ENCODE results near the gene COQ5. TPM values are rescaled to one million over a fixed set of nuclear protein-coding genes. Genes with fewer than 3 reads are reported as not detected.

COQ5 gene
- polyA plus RNA-seq, 1 donor from 2014 or later, result 91.6 TPM

DNA sequence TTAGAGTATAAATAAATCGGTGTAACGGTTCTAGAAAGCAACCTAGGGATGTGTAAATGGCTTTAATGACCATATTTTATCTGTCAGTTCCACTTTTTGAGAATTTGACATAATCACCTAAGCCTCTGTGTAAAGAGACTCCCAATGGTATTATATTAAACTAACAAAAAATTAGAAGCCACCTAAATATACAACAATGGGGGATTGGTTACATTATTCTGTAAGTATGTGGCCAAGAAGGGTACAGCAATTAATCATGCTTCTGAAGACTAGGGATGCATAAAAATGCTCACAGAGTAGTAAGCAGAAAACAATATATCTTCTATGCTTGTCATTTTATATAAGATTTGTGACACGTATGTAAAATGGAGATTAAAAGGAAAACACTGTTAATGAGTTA lies 15.7 kb upstream of the COQ5 start:
- H3K36me3 ChIP-seq (ENCODE audit: insufficient read depth, low read length), result no peaks in the 10 kb centered on the region
- peaks cover 54% of the 10 kb centered on the region for H3K79me2 ChIP-seq (replicated peaks; ENCODE audit: insufficient read depth, low read length)
- H3F3A ChIP-seq (ENCODE audit: insufficient read depth, low read length, poor library complexity, severe bottlenecking), result no peaks in the 10 kb centered on the region
- no peak overlapping the region for H3K9ac ChIP-seq (ENCODE audit: low read length)
- H2AFZ ChIP-seq (ENCODE audit: low read depth, low read length), result no peak overlapping the region
- no peak overlapping the region for H3K4me2 ChIP-seq (ENCODE audit: low read length)
- no peaks in the 10 kb centered on the region for H3K9me3 ChIP-seq (ENCODE audit: low read length)
- TF ChIP-seq POLR2AphosphoS5 (IDR thresholded peaks at IDR 0.05), result no peak
- TF ChIP-seq EP300 (conservative IDR thresholded peaks at IDR 0.05; ENCODE audit: poor library complexity, severe bottlenecking), result no peak
- TF ChIP-seq, protein P1, sequence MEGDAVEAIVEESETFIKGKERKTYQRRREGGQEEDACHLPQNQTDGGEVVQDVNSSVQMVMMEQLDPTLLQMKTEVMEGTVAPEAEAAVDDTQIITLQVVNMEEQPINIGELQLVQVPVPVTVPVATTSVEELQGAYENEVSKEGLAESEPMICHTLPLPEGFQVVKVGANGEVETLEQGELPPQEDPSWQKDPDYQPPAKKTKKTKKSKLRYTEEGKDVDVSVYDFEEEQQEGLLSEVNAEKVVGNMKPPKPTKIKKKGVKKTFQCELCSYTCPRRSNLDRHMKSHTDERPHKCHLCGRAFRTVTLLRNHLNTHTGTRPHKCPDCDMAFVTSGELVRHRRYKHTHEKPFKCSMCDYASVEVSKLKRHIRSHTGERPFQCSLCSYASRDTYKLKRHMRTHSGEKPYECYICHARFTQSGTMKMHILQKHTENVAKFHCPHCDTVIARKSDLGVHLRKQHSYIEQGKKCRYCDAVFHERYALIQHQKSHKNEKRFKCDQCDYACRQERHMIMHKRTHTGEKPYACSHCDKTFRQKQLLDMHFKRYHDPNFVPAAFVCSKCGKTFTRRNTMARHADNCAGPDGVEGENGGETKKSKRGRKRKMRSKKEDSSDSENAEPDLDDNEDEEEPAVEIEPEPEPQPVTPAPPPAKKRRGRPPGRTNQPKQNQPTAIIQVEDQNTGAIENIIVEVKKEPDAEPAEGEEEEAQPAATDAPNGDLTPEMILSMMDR (IDR thresholded peaks at IDR 0.05; ENCODE audit: poor library complexity, severe bottlenecking), result no peak
- TF ChIP-seq, protein P2, sequence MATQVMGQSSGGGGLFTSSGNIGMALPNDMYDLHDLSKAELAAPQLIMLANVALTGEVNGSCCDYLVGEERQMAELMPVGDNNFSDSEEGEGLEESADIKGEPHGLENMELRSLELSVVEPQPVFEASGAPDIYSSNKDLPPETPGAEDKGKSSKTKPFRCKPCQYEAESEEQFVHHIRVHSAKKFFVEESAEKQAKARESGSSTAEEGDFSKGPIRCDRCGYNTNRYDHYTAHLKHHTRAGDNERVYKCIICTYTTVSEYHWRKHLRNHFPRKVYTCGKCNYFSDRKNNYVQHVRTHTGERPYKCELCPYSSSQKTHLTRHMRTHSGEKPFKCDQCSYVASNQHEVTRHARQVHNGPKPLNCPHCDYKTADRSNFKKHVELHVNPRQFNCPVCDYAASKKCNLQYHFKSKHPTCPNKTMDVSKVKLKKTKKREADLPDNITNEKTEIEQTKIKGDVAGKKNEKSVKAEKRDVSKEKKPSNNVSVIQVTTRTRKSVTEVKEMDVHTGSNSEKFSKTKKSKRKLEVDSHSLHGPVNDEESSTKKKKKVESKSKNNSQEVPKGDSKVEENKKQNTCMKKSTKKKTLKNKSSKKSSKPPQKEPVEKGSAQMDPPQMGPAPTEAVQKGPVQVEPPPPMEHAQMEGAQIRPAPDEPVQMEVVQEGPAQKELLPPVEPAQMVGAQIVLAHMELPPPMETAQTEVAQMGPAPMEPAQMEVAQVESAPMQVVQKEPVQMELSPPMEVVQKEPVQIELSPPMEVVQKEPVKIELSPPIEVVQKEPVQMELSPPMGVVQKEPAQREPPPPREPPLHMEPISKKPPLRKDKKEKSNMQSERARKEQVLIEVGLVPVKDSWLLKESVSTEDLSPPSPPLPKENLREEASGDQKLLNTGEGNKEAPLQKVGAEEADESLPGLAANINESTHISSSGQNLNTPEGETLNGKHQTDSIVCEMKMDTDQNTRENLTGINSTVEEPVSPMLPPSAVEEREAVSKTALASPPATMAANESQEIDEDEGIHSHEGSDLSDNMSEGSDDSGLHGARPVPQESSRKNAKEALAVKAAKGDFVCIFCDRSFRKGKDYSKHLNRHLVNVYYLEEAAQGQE (IDR thresholded peaks at IDR 0.05; ENCODE audit: borderline replicate concordance), result no peak
- TF ChIP-seq MXI1 (conservative IDR thresholded peaks at IDR 0.05; ENCODE audit: poor library complexity, severe bottlenecking), result no peak
- TF ChIP-seq TAF1 (IDR thresholded peaks at IDR 0.05; ENCODE audit: low read depth), result no peak
- no peak overlapping the region for H3K4me3 ChIP-seq (ENCODE audit: low read length)
- no peak overlapping the region for H3K27ac ChIP-seq (ENCODE audit: low read length)
- no peaks in the 10 kb centered on the region for H4K20me1 ChIP-seq (ENCODE audit: insufficient read depth)
- H3K27me3 ChIP-seq (ENCODE audit: insufficient read depth, low read depth, low read length), result no peaks in the 10 kb centered on the region
- H3K9me2 ChIP-seq (ENCODE audit: insufficient read depth, low read length), result no peaks in the 10 kb centered on the region

DNA sequence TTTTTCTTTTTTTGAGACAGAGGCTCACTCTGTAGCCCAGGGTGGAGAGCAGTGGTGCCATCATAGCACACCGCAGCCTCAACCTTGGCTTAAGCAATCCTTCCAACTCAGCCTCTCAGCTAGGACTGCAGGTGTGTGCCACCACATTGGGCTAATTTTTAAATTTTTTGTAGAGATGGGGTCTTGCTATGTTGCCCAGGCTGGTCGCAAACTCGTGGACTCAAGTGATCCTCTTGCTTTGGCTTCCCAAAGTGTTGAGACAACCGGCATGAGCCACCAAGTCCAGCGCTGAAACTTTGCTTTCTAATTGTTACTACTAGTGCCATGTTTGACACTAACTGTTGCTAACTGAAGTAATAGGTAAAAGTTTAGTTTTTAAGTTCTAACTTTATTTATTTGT lies 13.2 kb upstream of the COQ5 start:
- Histone ChIP-seq H2AFZ (ENCODE audit: low read depth, low read length) (no peak overlapping the region), H3K36me3 (ENCODE audit: insufficient read depth, low read length) (no peaks in the 10 kb centered on the region), H3K27ac (ENCODE audit: low read length) (no peak overlapping the region), H3K79me2 (replicated peaks; ENCODE audit: insufficient read depth, low read length) (peaks cover 72% of the 10 kb centered on the region), H4K20me1 (ENCODE audit: insufficient read depth) (peaks cover 14% of the 10 kb centered on the region), H3K27me3 (ENCODE audit: insufficient read depth, low read depth, low read length) (no peaks in the 10 kb centered on the region), H3K4me3 (ENCODE audit: low read length) (no peak overlapping the region), H3K4me2 (ENCODE audit: low read length) (no peak overlapping the region), H3K9ac (ENCODE audit: low read length) (no peak overlapping the region), H3K9me3 (ENCODE audit: low read length) (no peaks in the 10 kb centered on the region), H3K9me2 (ENCODE audit: insufficient read depth, low read length) (no peaks in the 10 kb centered on the region), H3F3A (ENCODE audit: insufficient read depth, low read length, poor library complexity, severe bottlenecking) (no peaks in the 10 kb centered on the region)
- TF ChIP-seq EZH2 (IDR thresholded peaks at IDR 0.05; ENCODE audit: borderline replicate concordance, insufficient read depth, low read length, poor library complexity, severe bottlenecking) (no peak), TAF1 (IDR thresholded peaks at IDR 0.05; ENCODE audit: low read depth) (no peak), POLR2AphosphoS5 (IDR thresholded peaks at IDR 0.05) (no peak), SMC3 (conservative IDR thresholded peaks at IDR 0.05; ENCODE audit: poor library complexity) (no peak), EP300 (conservative IDR thresholded peaks at IDR 0.05; ENCODE audit: poor library complexity, severe bottlenecking) (no peak)
- TF ChIP-seq, protein P2 (IDR thresholded peaks at IDR 0.05; ENCODE audit: borderline replicate concordance), result no peak

Data from neural cell (in vitro differentiated cells).